ACC112 (cell line): ENCODE results near the gene NANS.
"Not testable (repeated sequence)": the region's sequence is repeated elsewhere in the genome, so short reads cannot be mapped to it uniquely, and the experiment has no call there.

ENCODE experiments used
- H2AFZ ChIP-seq: fragments of 200-600 bp; sonication (generic); one replicate; pipeline ENCODE4 v1.6.0; 2017; ENCODE audit warnings: antibody characterized with exemption, low read length; ENCODE audit not compliant: unreplicated experiment
- H3K27ac ChIP-seq: fragments of 200-600 bp; sonication (generic); 2 replicates; pipeline ENCODE4 v1.5.1; 2014; ENCODE audit warnings: low read depth, mild to moderate bottlenecking, antibody characterized with exemption, low read length, moderate library complexity
- H3K27me3 ChIP-seq: fragments of 200-600 bp; sonication (generic); 2 replicates; pipeline ENCODE4 v1.6.1; 2014; ENCODE audit warnings: mild to moderate bottlenecking, antibody characterized with exemption, low read length, moderate library complexity, mixed read lengths; ENCODE audit not compliant: insufficient read depth
- H3K36me3 ChIP-seq: fragments of 200-600 bp; sonication (generic); 2 replicates; pipeline ENCODE4 v1.6.1; 2016; ENCODE audit warnings: mild to moderate bottlenecking, antibody characterized with exemption, low read length, moderate library complexity, mixed read lengths; ENCODE audit not compliant: insufficient read depth
- H3K4me1 ChIP-seq: fragments of 200-600 bp; sonication (generic); one replicate; pipeline ENCODE4 v1.6.1; 2016; ENCODE audit warnings: low read length, mixed read lengths; ENCODE audit not compliant: insufficient read depth, unreplicated experiment, control insufficient read depth
- H3K4me3 ChIP-seq: fragments of 200-600 bp; sonication (generic); 2 replicates; pipeline ENCODE4 v1.5.1; 2014; ENCODE audit warnings: mild to moderate bottlenecking, low read depth, low read length
- H3K79me2 ChIP-seq: fragments of 200-600 bp; sonication (generic); one replicate; pipeline ENCODE4 v1.6.0; 2016; ENCODE audit warnings: low read length; ENCODE audit not compliant: control insufficient read depth, unreplicated experiment, insufficient read depth

The NANS gene

DNA sequence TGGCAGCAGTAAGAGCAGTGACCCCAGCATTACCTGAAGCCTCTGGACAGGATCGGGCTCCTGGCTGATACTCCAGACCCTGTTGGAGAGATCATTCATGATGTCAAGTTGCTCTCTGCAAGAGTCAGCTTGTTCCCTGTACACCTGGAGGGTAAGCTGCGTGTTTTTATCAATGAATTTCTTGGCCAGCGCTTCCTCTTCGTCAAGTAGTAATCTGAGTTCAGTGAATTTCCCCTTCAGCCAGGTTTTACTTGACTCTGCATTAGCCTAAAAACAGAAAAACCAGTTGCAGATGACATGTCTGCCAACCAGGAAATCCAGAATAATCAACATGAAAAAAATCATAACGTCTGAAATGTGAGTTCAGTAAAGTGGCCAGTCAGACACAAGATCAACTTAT lies 43.4 kb downstream of the NANS start:
- Histone ChIP-seq H3K79me2 (peaks cover 15% of the 10 kb centered on the region), H3K27me3 (no peaks in the 10 kb centered on the region), H3K4me1 (no peaks in the 10 kb centered on the region), H3K36me3 (peaks cover 12% of the 10 kb centered on the region; the same call in 1 of the 2 replicates), H3K4me3 (no peak overlapping the region), H3K27ac (no peak overlapping the region), H2AFZ (no peak overlapping the region)

DNA sequence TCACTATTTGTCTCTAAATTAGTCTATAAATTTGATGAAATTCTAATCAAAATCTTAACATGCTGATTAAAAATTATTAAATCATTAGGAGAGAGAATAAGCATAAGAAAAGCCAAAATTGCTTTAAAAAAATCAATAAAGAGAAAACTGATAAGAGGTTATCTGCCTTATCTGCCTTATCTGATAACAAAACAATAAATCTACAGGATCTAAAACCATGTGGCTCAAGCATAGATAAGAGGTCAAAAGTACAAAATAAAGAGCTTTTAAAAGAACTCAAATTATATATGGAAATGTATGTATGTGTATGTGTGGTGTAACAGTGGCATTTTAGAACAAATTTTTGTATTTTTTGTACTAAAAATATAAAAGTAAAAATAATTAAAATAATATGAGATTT lies 43.9 kb downstream of the NANS start:
- Histone ChIP-seq H3K4me3 (no peak overlapping the region), H3K79me2 (peaks cover 19% of the 10 kb centered on the region), H3K4me1 (no peaks in the 10 kb centered on the region), H3K27me3 (no peaks in the 10 kb centered on the region), H3K27ac (no peak overlapping the region), H2AFZ (no peak overlapping the region), H3K36me3 (peaks cover 12% of the 10 kb centered on the region; the same call in 1 of the 2 replicates)

- peaks cover 22% of the 10 kb centered on the region for H3K36me3 ChIP-seq
- H3K4me3 ChIP-seq: no peak overlapping the region
- no peak overlapping the region for H2AFZ ChIP-seq
- H3K27ac ChIP-seq: no peak overlapping the region
- H3K4me1 ChIP-seq: no peaks in the 10 kb centered on the region
- H3K79me2 ChIP-seq: peaks cover 27% of the 10 kb centered on the region
- no peaks in the 10 kb centered on the region for H3K27me3 ChIP-seq
Measured at GRCh38 chr9:98101416-98101815, 44.9 kb downstream of the NANS start.

DNA sequence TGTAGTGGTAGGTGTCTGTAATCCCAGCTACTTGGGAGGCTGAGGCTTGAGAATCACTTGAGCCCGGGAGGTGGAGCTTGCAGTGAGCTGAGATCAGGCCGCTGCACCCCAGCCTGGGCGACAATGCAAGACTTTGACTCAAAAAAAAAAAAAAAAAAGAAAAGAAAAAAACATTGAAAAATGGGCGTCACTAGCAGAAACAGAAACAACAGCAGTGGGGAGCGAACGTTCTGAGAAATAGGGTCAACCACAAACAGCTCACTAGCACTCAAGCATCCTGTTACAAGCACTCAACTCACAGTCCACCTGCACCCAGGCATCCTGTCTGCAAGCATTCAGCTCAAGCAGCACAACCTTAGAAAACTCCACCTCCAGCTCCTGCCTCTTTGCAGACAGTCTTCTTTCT lies 45.3 kb downstream of the NANS start:
- H3K27ac ChIP-seq: no peak overlapping the region
- H3K4me3 ChIP-seq: no peak overlapping the region
- no peaks in the 10 kb centered on the region for H3K27me3 ChIP-seq
- H3K4me1 ChIP-seq: no peaks in the 10 kb centered on the region
- H3K36me3 ChIP-seq: peaks cover 25% of the 10 kb centered on the region
- peaks cover 27% of the 10 kb centered on the region for H3K79me2 ChIP-seq
- H2AFZ ChIP-seq: no peak overlapping the region

- H2AFZ ChIP-seq: no peak overlapping the region
- no peaks in the 10 kb centered on the region for H3K4me1 ChIP-seq
- H3K4me3 ChIP-seq: no peak overlapping the region
- H3K79me2 ChIP-seq: peaks cover 25% of the 10 kb centered on the region
- no peaks in the 10 kb centered on the region for H3K27me3 ChIP-seq
- peaks cover 30% of the 10 kb centered on the region for H3K36me3 ChIP-seq
- H3K27ac ChIP-seq: no peak overlapping the region
Measured at GRCh38 chr9:98104445-98104881, 47.9 kb downstream of the NANS start.

GRCh38 chr9:98105006-98105405 lies 48.5 kb downstream of the NANS start:
- Histone ChIP-seq H3K27ac (no peak overlapping the region), H3K4me1 (no peaks in the 10 kb centered on the region), H3K36me3 (peaks cover 31% of the 10 kb centered on the region)

DNA sequence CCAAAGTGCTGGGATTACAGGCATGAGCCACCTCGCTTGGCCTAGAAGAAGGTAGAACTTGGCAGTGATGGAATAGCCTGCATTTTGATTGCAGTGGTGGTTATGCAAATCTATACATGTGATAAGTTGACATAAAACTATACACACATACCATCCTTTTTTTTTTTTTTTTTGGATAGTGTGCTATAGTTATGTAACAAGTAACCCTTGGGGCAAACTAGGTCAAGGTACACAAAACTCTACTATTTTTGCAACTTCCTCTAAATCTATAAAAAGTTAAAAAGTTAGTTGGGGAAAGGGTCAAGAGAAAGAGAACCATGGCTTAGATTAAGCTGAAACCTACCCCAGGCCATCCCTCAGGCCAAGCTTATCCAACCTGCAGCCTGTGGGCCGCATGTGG lies 51.4 kb downstream of the NANS start:
- H3K27me3 ChIP-seq: no peaks in the 10 kb centered on the region
- H2AFZ ChIP-seq: no peak overlapping the region
- H3K79me2 ChIP-seq: peaks cover 23% of the 10 kb centered on the region
- H3K27ac ChIP-seq: no peak overlapping the region
- no peaks in the 10 kb centered on the region for H3K4me1 ChIP-seq
- H3K36me3 ChIP-seq: peaks cover 42% of the 10 kb centered on the region
- no peak overlapping the region for H3K4me3 ChIP-seq

More at GRCh38 chr9:98105006-98105405, 48.5 kb downstream of the NANS start:
- no peak overlapping the region for H2AFZ ChIP-seq
- no peaks in the 10 kb centered on the region for H3K27me3 ChIP-seq
- peaks cover 25% of the 10 kb centered on the region for H3K79me2 ChIP-seq
- no peak overlapping the region for H3K4me3 ChIP-seq

DNA sequence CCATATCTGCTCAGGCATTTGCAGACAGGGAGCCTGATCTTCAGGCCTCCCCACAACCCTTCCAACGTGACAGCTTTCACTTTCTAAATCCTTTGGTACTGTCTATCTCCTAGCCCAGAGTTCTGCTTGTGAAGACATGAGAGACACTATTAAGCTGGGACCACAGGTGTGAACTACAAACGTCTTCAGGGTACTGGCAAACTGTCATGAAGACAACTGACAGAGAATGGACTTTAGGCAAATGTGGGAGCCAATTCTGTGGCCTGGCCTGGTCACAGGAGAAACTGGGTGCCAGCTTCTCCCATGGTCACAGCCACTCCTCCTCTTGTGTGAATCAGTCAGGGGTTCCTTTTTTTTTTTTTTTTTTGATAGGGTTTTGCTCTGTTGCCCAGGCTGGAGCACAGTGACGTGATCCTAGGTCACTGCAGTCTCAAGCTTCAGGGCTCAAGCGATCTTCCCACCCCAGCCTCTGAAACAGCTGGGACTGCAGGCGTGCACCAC lies 52.0 kb downstream of the NANS start:
- H3K4me1 ChIP-seq: no peaks in the 10 kb centered on the region
- peaks cover 25% of the 10 kb centered on the region for H3K79me2 ChIP-seq
- H3K36me3 ChIP-seq: peaks cover 42% of the 10 kb centered on the region
- no peaks in the 10 kb centered on the region for H3K27me3 ChIP-seq
- H3K4me3 ChIP-seq: no peak overlapping the region
- no peak overlapping the region for H2AFZ ChIP-seq
- H3K27ac ChIP-seq: no peak overlapping the region

DNA sequence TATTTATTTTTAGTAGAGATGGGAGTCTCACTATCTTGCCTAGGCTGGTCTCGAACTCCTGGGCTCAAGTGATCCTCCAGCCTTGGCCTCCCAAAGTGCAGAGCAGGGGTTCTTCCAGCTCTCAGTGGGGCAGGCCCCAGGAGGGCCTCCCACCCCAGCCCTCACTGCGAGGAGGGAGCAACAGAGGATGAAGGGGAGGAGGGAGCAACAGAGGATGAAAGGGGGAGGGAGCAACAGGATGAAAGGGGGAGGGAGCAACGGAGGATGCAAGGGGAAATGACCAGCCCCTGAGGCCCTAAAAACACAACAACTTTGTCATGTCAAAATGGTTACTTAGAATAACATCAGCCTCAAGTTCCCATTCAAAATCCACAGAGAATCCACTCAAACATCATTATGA lies 52.5 kb downstream of the NANS start:
- H3K27ac ChIP-seq: no peak overlapping the region
- H2AFZ ChIP-seq: no peak overlapping the region
- H3K4me1 ChIP-seq: no peaks in the 10 kb centered on the region
- H3K4me3 ChIP-seq: no peak overlapping the region
- H3K79me2 ChIP-seq: peaks cover 26% of the 10 kb centered on the region
- H3K27me3 ChIP-seq: no peaks in the 10 kb centered on the region
- peaks cover 42% of the 10 kb centered on the region for H3K36me3 ChIP-seq

- not testable (repeated sequence) for H3K36me3 ChIP-seq, H3K27me3 ChIP-seq, H3K27ac ChIP-seq, H3K4me3 ChIP-seq, H3K4me1 ChIP-seq, H2AFZ ChIP-seq
- H3K79me2 ChIP-seq: peaks cover 40% of the 10 kb centered on the region
Measured at GRCh38 chr9:98117097-98117496, 60.6 kb downstream of the NANS start.

DNA sequence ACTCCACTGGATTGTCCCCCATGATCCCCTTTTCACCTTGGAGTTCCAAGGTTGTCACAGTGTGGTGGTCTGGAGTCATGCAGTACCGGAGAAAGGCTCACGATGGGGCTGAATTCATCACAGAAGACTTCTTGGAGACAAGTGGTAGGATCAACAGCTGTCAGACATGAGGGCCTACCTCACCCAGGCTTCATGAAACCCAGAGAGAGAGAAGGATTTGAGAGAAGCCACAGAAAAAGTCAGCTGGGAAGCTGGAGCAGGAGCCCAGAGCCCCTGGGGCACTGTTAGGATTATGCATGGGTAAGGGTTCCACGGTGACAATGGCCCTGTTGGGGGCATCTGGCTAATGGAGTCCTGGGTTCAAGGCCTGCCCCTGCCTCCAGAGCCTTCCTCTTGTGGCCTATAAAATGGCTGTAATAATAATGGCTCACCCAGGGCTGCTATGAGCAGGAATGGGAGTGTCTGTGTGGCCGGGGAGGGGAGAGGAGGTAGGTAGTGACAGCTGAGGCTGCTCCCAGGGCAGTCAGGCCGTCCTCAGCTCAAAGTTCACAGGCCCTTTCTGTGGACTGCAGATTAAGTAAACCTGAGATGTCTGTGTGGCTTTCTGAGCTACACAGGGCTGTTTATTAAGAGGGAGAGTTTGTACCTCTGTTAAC lies 61.6 kb downstream of the NANS start:
- H3K4me1 ChIP-seq: peaks cover 9% of the 10 kb centered on the region

More for the DNA sequence above, 61.6 kb downstream of the NANS start:
- H3K4me3 ChIP-seq: peak overlapping the region; percentile 93
- H3K79me2 ChIP-seq: peaks cover 37% of the 10 kb centered on the region
- no peaks in the 10 kb centered on the region for H3K36me3 ChIP-seq
- no peaks in the 10 kb centered on the region for H3K27me3 ChIP-seq
- H3K27ac ChIP-seq: peak overlapping the region; percentile 18; the same call in 1 of the 2 replicates
- peak overlapping the region; percentile 59 for H2AFZ ChIP-seq
